Astrocyte of the cerebellum (primary cell): ENCODE data around the gene POU4F1.

Source experiments
- DNase-seq: peaks from one replicate; pipeline ENCODE4 v3.0.0-alpha.2; 2011; ENCODE audit warnings: low read depth
- H3K4me3 ChIP-seq: 2 replicates; pipeline ENCODE4 v1.5.1; 2011; ENCODE audit warnings: mild to moderate bottlenecking, low read depth, low read length, moderate library complexity
- in situ Hi-C: cut with HindIII; loops from 2 replicates; pipeline ENCODE4 v1.10.0; 2017; ENCODE audit warnings: low sequenced_read_pairs
- TF ChIP-seq, protein P1 (sequence below): IDR thresholded peaks from 2 replicates; pipeline ENCODE4 v1.5.1; 2012; ENCODE audit warnings: low read length, low read depth, moderate library complexity, mild to moderate bottlenecking; ENCODE audit errors: missing control alignments

POU4F1 gene

DNA sequence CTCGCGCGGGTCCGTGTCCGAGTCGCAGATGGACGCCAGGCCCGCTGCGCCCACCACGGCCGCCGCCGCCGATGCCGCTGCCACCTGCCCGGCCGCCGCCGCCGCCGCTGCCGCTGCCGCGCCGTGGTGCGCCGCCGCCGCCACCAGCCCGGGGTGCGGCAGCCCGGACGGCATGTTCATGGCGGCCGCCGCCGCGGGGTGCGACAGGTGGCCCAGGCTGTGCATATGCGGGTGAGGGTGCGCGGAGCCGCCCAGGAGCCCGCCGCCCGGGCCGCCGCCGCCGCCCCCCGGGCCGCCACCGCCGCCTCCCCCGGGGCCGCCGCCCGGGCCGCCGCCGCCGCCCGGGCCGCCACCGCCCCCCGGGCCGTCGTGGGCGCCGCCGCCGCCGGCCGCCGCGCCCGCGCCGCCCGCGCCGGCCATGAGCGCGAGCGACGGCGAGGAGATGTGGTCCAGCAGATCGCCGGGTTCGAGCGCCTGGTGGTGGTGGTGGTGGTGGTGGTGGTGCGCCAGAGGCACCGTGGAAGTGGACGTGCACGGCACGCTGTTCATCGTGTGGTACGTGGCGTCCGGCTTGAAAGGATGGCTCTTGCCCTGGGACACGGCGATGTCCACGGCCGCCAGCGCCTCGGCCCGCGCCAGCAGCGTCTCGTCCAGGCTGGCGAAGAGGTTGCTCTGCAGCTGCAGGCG lies 1.3 kb downstream of the POU4F1 start:
- DNase-seq = no peak
- TF ChIP-seq, protein P1, sequence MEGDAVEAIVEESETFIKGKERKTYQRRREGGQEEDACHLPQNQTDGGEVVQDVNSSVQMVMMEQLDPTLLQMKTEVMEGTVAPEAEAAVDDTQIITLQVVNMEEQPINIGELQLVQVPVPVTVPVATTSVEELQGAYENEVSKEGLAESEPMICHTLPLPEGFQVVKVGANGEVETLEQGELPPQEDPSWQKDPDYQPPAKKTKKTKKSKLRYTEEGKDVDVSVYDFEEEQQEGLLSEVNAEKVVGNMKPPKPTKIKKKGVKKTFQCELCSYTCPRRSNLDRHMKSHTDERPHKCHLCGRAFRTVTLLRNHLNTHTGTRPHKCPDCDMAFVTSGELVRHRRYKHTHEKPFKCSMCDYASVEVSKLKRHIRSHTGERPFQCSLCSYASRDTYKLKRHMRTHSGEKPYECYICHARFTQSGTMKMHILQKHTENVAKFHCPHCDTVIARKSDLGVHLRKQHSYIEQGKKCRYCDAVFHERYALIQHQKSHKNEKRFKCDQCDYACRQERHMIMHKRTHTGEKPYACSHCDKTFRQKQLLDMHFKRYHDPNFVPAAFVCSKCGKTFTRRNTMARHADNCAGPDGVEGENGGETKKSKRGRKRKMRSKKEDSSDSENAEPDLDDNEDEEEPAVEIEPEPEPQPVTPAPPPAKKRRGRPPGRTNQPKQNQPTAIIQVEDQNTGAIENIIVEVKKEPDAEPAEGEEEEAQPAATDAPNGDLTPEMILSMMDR = no peak
- in situ Hi-C loops = no loop called here
- H3K4me3 ChIP-seq = no peak overlapping the region

GRCh38 chr13:78601124-78601873 lies 2.1 kb downstream of the POU4F1 start:
- in situ Hi-C loops = no loop called here
- no peak for DNase-seq

DNA sequence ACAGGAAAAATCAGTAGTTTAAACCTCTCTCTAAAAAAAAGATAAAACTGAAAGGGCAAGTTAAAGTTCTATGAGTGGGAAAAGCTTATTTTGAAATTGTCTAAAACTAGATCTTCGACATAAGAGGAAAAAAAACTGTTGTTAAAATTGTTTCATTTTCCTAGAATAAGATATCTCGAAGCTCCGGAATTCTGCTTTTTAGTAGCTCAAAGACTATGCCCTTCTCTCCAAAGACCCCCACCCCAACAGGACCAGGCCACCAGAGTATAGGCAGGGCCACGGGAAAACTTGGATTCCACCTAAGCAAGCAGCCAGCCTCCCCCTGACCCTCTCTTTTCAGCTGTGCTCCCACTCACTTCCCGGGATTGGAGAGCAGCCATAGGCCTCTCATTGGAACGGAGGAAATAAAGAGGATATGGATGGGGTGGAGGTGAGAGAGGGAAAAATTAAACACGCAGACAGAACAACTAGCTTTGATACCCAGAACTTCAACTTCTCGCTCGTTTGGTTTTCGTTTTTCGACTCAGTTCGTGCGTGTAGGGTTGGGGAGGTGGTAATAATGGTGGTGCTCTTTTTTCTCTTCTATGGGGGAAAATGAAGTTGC lies 3.0 kb downstream of the POU4F1 start:
- TF ChIP-seq, protein P1 = no peak
- DNase-seq = no peak
- no peak overlapping the region for H3K4me3 ChIP-seq
- in situ Hi-C loops = no loop called here

More at GRCh38 chr13:78601124-78601873, 2.1 kb downstream of the POU4F1 start:
- TF ChIP-seq, protein P1 = no peak
- no peak overlapping the region for H3K4me3 ChIP-seq

GRCh38 chr13:78599645-78600279 lies 3.6 kb downstream of the POU4F1 start:
- in situ Hi-C loops = no loop called here
- H3K4me3 ChIP-seq = no peak overlapping the region
- DNase-seq = no peak
- TF ChIP-seq, protein P1 = no peak

DNA sequence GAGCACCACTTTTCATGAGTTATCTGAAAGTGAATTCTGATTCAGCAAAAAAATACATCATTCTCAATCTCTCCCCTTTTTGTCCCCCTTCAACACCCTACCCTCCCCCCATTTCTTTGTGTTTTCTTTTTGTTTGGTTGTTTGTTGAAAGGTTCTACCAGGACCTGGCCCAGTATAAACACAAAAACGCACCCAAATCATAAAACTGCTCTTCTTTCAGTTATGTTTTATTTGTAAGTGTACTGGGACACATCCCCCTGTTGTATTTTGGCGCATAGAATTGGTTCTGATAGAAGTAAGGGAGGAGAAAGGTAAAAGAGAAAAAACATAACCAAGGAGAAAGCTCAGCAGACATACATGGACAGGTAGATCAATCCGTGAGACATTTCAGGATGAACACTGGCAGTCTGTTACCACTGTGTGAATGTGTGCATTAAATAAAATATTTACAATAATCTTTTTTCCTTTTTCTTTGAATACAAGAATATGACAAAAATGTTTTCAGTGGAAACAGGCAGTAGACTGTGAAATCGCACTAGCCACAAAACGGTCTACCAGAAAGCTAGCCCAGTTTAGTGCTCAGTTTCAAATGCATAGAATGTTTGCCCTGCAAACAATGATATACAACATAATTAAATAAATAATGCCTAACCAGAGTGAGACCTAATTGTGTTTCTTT lies 4.2 kb downstream of the POU4F1 start:
- no peak overlapping the region for H3K4me3 ChIP-seq
- TF ChIP-seq, protein P1 = no peak
- in situ Hi-C loops = no loop called here
- no peak for DNase-seq
